NCI-H510A (cell line): ENCODE measurements around the gene CILP2.
A peak's percentile ranks its signal among the peaks of the same experiment; 100 is the strongest.

ENCODE experiments used
- DNase-seq: peaks from one replicate; lab custom pipeline; 2025; lab: John Stamatoyannopoulos, UW

CILP2 gene

GRCh38 chr19:19538061-19538784, at the start of gene CILP2:
TSS of gene CILP2 (plus strand) at chr19:19538265. CDS start at chr19:19538350, 85 bp downstream.
- DNase-seq = no peak

- peak; percentile 54 for DNase-seq
Observed at GRCh38 chr19:19488875-19489690, 49.0 kb upstream of the CILP2 start.

GRCh38 chr19:19489804-19490204, 48.3 kb upstream of the CILP2 start:
- DNase-seq = no peak

- no peak for DNase-seq
Observed at GRCh38 chr19:19490214-19490968, 47.7 kb upstream of the CILP2 start.

- DNase-seq = no peak
Observed at GRCh38 chr19:19491321-19492025, 46.6 kb upstream of the CILP2 start.

- DNase-seq = no peak
Observed at GRCh38 chr19:19492026-19492610, 45.9 kb upstream of the CILP2 start.

- no peak for DNase-seq
Observed at GRCh38 chr19:19493841-19494546, 44.1 kb upstream of the CILP2 start.

GRCh38 chr19:19495614-19496603, 42.2 kb upstream of the CILP2 start:
- no peak for DNase-seq

GRCh38 chr19:19498255-19498991, 39.6 kb upstream of the CILP2 start:
- no peak for DNase-seq

GRCh38 chr19:19499272-19499995, 38.6 kb upstream of the CILP2 start:
- DNase-seq = no peak

GRCh38 chr19:19500975-19501644, 37.0 kb upstream of the CILP2 start:
- DNase-seq = no peak

GRCh38 chr19:19501798-19502197, 36.3 kb upstream of the CILP2 start:
- no peak for DNase-seq

- DNase-seq = no peak
Observed at GRCh38 chr19:19502281-19502680, 35.8 kb upstream of the CILP2 start.

GRCh38 chr19:19502808-19503602, 35.1 kb upstream of the CILP2 start:
- peak; percentile 35 for DNase-seq

GRCh38 chr19:19504754-19505668, 33.1 kb upstream of the CILP2 start:
- DNase-seq = no peak
